ENCODE measurements around the gene MRPS7.

DNA sequence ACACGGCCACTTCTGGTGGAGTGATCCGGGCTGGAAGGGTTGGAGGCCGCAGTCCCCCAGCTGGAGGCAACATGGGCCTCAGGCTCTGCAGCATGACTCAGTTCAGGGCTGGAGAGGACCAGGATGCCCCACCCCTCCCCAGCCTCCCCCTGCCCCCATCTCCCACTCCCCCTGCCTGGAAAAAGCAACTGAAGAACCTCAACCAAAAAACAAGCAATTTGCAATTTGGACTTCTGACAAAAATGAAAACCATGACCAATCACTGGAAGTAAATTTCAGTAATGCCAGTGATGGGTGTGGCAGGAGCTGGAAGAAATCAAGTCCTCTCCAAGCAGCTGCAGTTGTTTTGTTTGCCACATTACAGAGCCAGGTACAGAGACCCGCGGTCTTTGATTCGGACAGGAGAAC, 16.0 kb downstream of the MRPS7 start:
- TF ChIP-seq CTCF (IDR thresholded peaks at IDR 0.05): no peak
- TF ChIP-seq POLR2AphosphoS5 (IDR thresholded peaks at IDR 0.05): no peak
- no peak for TF ChIP-seq POLR2A (IDR thresholded peaks at IDR 0.05)
- no peak for TF ChIP-seq EP300 (IDR thresholded peaks at IDR 0.05; ENCODE audit: low read depth)
